Measurements from ENCODE around the gene PHYHIPL. TPM values are rescaled to one million over a fixed set of nuclear protein-coding genes. Genes with fewer than 3 reads are reported as not detected.

PHYHIPL gene
- total and polyA plus RNA-seq, 2 of the 4 experiments (the other 2 are of a cell fraction) = not detected

DNA sequence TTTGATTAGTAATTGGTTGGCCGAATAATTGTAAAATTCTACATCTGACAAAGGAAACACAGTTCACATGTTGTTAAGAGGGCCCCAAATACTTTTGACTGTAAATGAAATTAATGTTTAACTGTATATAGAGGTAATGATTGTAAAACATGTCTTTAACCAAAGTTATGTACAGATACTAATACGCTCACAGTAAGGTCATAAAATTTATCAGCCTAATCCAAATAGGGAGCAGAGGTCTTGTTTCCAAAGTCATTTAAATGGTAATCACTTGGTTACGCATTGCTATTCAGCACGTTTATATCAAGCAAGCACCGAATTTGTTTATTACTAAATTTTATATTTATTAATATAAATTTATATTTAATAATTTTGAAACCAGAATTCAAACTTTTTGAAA, 1.4 kb downstream of the PHYHIPL start:
- Histone ChIP-seq H3K9me1 (ENCODE audit: insufficient read depth, low read length) (no peaks in the 10 kb centered on the region), H3K9me3 (ENCODE audit: control insufficient read depth, insufficient read depth, low read length) (no peaks in the 10 kb centered on the region), H3K27ac (ENCODE audit: insufficient read depth, low read length) (no peak overlapping the region), H3K14ac (replicated peaks; ENCODE audit: low read depth, low read length) (no peak overlapping the region), H4K20me1 (ENCODE audit: insufficient read depth, low read length) (no peaks in the 10 kb centered on the region), H3K36me3 (ENCODE audit: control insufficient read depth, insufficient read depth, low read length) (no peaks in the 10 kb centered on the region), H2BK20ac (ENCODE audit: low read depth, low read length) (no peak overlapping the region), H2AFZ (replicated peaks; ENCODE audit: low read length, poor library complexity) (no peak overlapping the region), H3K9ac (ENCODE audit: low read depth, low read length) (no peak overlapping the region), H2BK15ac (ENCODE audit: low read depth, low read length) (no peak overlapping the region), H4K8ac (ENCODE audit: low read depth in 2 of 2, low read length in 2 of 2) (no peak overlapping the region), H3K18ac (ENCODE audit: low read depth, low read length) (no peak overlapping the region), H2BK120ac (ENCODE audit: low read depth, low read length) (no peak overlapping the region), H3K27me3 (ENCODE audit: control insufficient read depth, insufficient read depth, low read length) (peaks cover 18% of the 10 kb centered on the region), H3K4me2 (ENCODE audit: low read depth, low read length) (no peak overlapping the region), H2BK5ac (ENCODE audit: low read depth, low read length, poor library complexity, severe bottlenecking) (no peak overlapping the region), H3K79me1 (ENCODE audit: low read depth in 1 of 2, low read length in 2 of 2) (no peaks in the 10 kb centered on the region), H4K5ac (ENCODE audit: low read depth, low read length) (no peak overlapping the region), H3K23ac (ENCODE audit: low read depth, low read length) (no peak overlapping the region), H4K91ac (ENCODE audit: insufficient read depth, low read depth, low read length) (no peak overlapping the region), H3K56ac (ENCODE audit: extremely low read depth, insufficient read depth, low read length) (no peak overlapping the region), H2AK5ac (ENCODE audit: low read depth, low read length) (no peak overlapping the region), H3K4me3 (ENCODE audit: insufficient read depth, low read depth, low read length) (no peak overlapping the region), H3K4me1 (ENCODE audit: control insufficient read depth, insufficient read depth, low read length) (no peaks in the 10 kb centered on the region), H2AK9ac (replicated peaks; ENCODE audit: low read depth, low read length, poor library complexity) (no peak overlapping the region), H3K4ac (ENCODE audit: low read depth, low read length) (no peak overlapping the region)
- POLR2A ChIA-PET (ENCODE audit: unreplicated experiment) = no interaction called here
- ATAC-seq (ENCODE audit: low read depth) = no peak
- BruUV-seq (replicated peaks) = no TSS peak
- DNase-seq = no peak
- dilution Hi-C loops (cut with HindIII; ENCODE audit: low sequenced_read_pairs, unreplicated experiment) = no loop called here
- TF ChIP-seq SMC3 (IDR thresholded peaks at IDR 0.05; ENCODE audit: low read depth, low read length) = no peak
- TF ChIP-seq, protein P1, sequence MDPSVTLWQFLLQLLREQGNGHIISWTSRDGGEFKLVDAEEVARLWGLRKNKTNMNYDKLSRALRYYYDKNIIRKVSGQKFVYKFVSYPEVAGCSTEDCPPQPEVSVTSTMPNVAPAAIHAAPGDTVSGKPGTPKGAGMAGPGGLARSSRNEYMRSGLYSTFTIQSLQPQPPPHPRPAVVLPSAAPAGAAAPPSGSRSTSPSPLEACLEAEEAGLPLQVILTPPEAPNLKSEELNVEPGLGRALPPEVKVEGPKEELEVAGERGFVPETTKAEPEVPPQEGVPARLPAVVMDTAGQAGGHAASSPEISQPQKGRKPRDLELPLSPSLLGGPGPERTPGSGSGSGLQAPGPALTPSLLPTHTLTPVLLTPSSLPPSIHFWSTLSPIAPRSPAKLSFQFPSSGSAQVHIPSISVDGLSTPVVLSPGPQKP (IDR thresholded peaks at IDR 0.05; ENCODE audit: borderline replicate concordance, low read depth, low read length) = no peak
- TF ChIP-seq CHD1 (IDR thresholded peaks at IDR 0.05; ENCODE audit: low read depth, low read length) = no peak
- TF ChIP-seq CEBPB (IDR thresholded peaks at IDR 0.05; ENCODE audit: low read depth, low read length) = no peak
- no peak for TF ChIP-seq MXI1 (IDR thresholded peaks at IDR 0.05; ENCODE audit: borderline replicate concordance, low read depth, low read length)
- no peak for TF ChIP-seq MAFK (IDR thresholded peaks at IDR 0.05; ENCODE audit: low read depth, low read length)
- TF ChIP-seq, protein P2, sequence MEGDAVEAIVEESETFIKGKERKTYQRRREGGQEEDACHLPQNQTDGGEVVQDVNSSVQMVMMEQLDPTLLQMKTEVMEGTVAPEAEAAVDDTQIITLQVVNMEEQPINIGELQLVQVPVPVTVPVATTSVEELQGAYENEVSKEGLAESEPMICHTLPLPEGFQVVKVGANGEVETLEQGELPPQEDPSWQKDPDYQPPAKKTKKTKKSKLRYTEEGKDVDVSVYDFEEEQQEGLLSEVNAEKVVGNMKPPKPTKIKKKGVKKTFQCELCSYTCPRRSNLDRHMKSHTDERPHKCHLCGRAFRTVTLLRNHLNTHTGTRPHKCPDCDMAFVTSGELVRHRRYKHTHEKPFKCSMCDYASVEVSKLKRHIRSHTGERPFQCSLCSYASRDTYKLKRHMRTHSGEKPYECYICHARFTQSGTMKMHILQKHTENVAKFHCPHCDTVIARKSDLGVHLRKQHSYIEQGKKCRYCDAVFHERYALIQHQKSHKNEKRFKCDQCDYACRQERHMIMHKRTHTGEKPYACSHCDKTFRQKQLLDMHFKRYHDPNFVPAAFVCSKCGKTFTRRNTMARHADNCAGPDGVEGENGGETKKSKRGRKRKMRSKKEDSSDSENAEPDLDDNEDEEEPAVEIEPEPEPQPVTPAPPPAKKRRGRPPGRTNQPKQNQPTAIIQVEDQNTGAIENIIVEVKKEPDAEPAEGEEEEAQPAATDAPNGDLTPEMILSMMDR (conservative IDR thresholded peaks at IDR 0.05; ENCODE audit: low read depth, low read length) = no peak
- no peak for TF ChIP-seq MAZ (IDR thresholded peaks at IDR 0.05; ENCODE audit: borderline replicate concordance, low read depth, low read length)
- no peak for TF ChIP-seq NFE2L2 (IDR thresholded peaks at IDR 0.05; ENCODE audit: low read depth, low read length)
- TF ChIP-seq RFX5 (IDR thresholded peaks at IDR 0.05; ENCODE audit: low read depth, low read length) = no peak
- TF ChIP-seq POLR2A (IDR thresholded peaks at IDR 0.05; ENCODE audit: low read depth, low read length) = no peak
- no peak for TF ChIP-seq RAD21 (IDR thresholded peaks at IDR 0.05; ENCODE audit: low read length)
- TF ChIP-seq BHLHE40 (IDR thresholded peaks at IDR 0.05; ENCODE audit: low read depth, low read length) = no peak
- no peak for TF ChIP-seq RCOR1 (IDR thresholded peaks at IDR 0.05; ENCODE audit: insufficient replicate concordance, low read length)
- TF ChIP-seq USF2 (IDR thresholded peaks at IDR 0.05; ENCODE audit: low read depth, low read length) = no peak
- no CpG with 5 or more reads among the region's 5 CpGs for WGBS, 2 experiments (ENCODE audit: extremely low coverage in 2 of 2, insufficient read length in 1 of 2)
- intact Hi-C loops (cut with micrococcal nuclease) = no loop called here
- CTCF ChIA-PET = interaction anchor here (0.6 kb wide), 1 partner anchor 26 kb away, joined by 3 read pairs; no protein-coding TSS in a partner anchor
- in situ Hi-C loops (cut with MboI; ENCODE audit: low sequenced_read_pairs) = loop anchor here (10.0 kb wide), 1 partner anchor 393 kb away; no protein-coding TSS in a partner anchor
